GM23338 (cell line): ENCODE data around the gene PPIP5K2. TPM values are rescaled to one million over a fixed set of nuclear protein-coding genes. Genes with fewer than 3 reads are reported as not detected.

Experiments
- ATAC-seq: fragments of 200-7000 bp; cut with Tn5 transposase; 3 replicates; pipeline ENCODE4 v1.9.1; 2020
- DNase-seq: peaks from one replicate; pipeline ENCODE4 v3.0.0-alpha.2; 2015; ENCODE audit warnings: low spot score
- H2AFZ ChIP-seq: fragments of 200-600 bp; sonication (generic); 2 replicates; pipeline ENCODE4 v1.8.0; 2016; ENCODE audit warnings: antibody characterized with exemption, mild to moderate bottlenecking, moderate library complexity
- H3F3A ChIP-seq: fragments of 200-600 bp; sonication (generic); replicated peaks from 2 replicates; pipeline ENCODE4 v1.8.0; 2017; ENCODE audit warnings: antibody characterized with exemption, mixed run types, low read depth
- H3K27ac ChIP-seq: fragments of 200-600 bp; sonication (generic); 2 replicates; pipeline ENCODE4 v1.6.1; 2016; ENCODE audit warnings: low read depth
- H3K27me3 ChIP-seq: fragments of 200-600 bp; sonication (generic); 2 replicates; pipeline ENCODE4 v1.8.0; 2016; ENCODE audit warnings: mild to moderate bottlenecking, mixed run types, moderate library complexity; ENCODE audit not compliant: insufficient read depth
- H3K36me3 ChIP-seq: fragments of 200-600 bp; sonication (generic); 2 replicates; pipeline ENCODE4 v1.8.0; 2016; ENCODE audit warnings: mild to moderate bottlenecking; ENCODE audit not compliant: insufficient read depth
- H3K4me1 ChIP-seq: fragments of 200-600 bp; sonication (generic); 2 replicates; pipeline ENCODE4 v1.8.0; 2016; ENCODE audit warnings: mild to moderate bottlenecking, moderate library complexity; ENCODE audit not compliant: insufficient read depth
- H3K4me2 ChIP-seq: fragments of 200-600 bp; sonication (generic); 2 replicates; pipeline ENCODE4 v1.7.1; 2017; ENCODE audit warnings: mixed run types
- H3K4me3 ChIP-seq: fragments of 200-600 bp; sonication (generic); 2 replicates; pipeline ENCODE4 v1.6.1; 2016; ENCODE audit warnings: mixed run types
- H3K79me2 ChIP-seq: fragments of 200-600 bp; sonication (generic); replicated peaks from 2 replicates; pipeline ENCODE4 v1.8.0; 2017; ENCODE audit warnings: mild to moderate bottlenecking; ENCODE audit not compliant: insufficient read depth
- H3K9me2 ChIP-seq: fragments of 200-600 bp; sonication (generic); 2 replicates; pipeline ENCODE4 v1.8.0; 2017; ENCODE audit not compliant: insufficient read depth
- H4K20me1 ChIP-seq: fragments of 200-600 bp; sonication (generic); replicated peaks from 2 replicates; pipeline ENCODE4 v1.8.0; 2017; ENCODE audit warnings: mild to moderate bottlenecking; ENCODE audit not compliant: insufficient read depth
- H3K27ac Mint-ChIP-seq: 2 replicates; pipeline ENCODE4 v1.8.0; 2020; ENCODE audit warnings: inconsistent platforms, mild to moderate bottlenecking, moderate library complexity, mixed read lengths
- H3K27me3 Mint-ChIP-seq: 3 replicates; pipeline ENCODE4 v1.8.0; 2022; ENCODE audit warnings: low read depth, mild to moderate bottlenecking, moderate library complexity, mixed read lengths, inconsistent platforms; ENCODE audit not compliant: insufficient read depth, poor library complexity
- H3K36me3 Mint-ChIP-seq: 3 replicates; pipeline ENCODE4 v1.8.0; 2021; ENCODE audit warnings: low read depth, mild to moderate bottlenecking, inconsistent platforms, moderate library complexity, mixed read lengths
- H3K4me1 Mint-ChIP-seq: 3 replicates; pipeline ENCODE4 v1.8.0; 2020; ENCODE audit warnings: mild to moderate bottlenecking, inconsistent platforms, mixed read lengths
- H3K4me3 Mint-ChIP-seq: 3 replicates; pipeline ENCODE4 v1.8.0; 2021; ENCODE audit warnings: moderate library complexity, mild to moderate bottlenecking, inconsistent platforms, mixed read lengths
- H3K9me3 Mint-ChIP-seq: 3 replicates; pipeline ENCODE4 v1.8.0; 2020; ENCODE audit warnings: moderate library complexity, mild to moderate bottlenecking, inconsistent platforms, mixed read lengths
- ETS1 ChIP-seq: IDR thresholded peaks from 2 replicates; pipeline ENCODE4 v1.6.1; 2016; ENCODE audit warnings: antibody characterized with exemption
- EZH2 ChIP-seq: fragments of 200-600 bp; sonication (generic); IDR thresholded peaks from one replicate; pipeline ENCODE4 v1.8.0; 2017; ENCODE audit warnings: antibody characterized with exemption, mild to moderate bottlenecking, low read depth; ENCODE audit not compliant: unreplicated experiment
- EZH2phosphoT487 ChIP-seq: fragments of 200-600 bp; sonication (generic); IDR thresholded peaks from one replicate; pipeline ENCODE4 v1.8.1; 2018; ENCODE audit warnings: antibody characterized with exemption; ENCODE audit not compliant: unreplicated experiment
- JUNB ChIP-seq: IDR thresholded peaks from one replicate; pipeline ENCODE4 v1.6.1; 2016; ENCODE audit warnings: antibody characterized with exemption; ENCODE audit not compliant: unreplicated experiment
- NANOG ChIP-seq: IDR thresholded peaks from 2 replicates; pipeline ENCODE4 v1.6.1; 2016; ENCODE audit warnings: antibody characterized with exemption, borderline replicate concordance
- REST ChIP-seq: IDR thresholded peaks from one replicate; pipeline ENCODE4 v1.6.1; 2018; ENCODE audit warnings: antibody characterized with exemption; ENCODE audit not compliant: unreplicated experiment
- STAT1 ChIP-seq: IDR thresholded peaks from one replicate; pipeline ENCODE4 v1.6.1; 2016; ENCODE audit warnings: antibody characterized with exemption; ENCODE audit not compliant: unreplicated experiment
- ZNF331 ChIP-seq: fragments of 250-450 bp; sonication (Bioruptor Pico); IDR thresholded peaks from 2 replicates; pipeline ENCODE4 v1.5.0; 2020; ENCODE audit warnings: low read depth, mild to moderate bottlenecking, moderate library complexity
- polyA plus RNA-seq: library from polyadenylated mRNA; unstranded; fragments of >200 nt; fragmentation: Nextera tagmentation; extraction: Ambion mirVana; gene quantifications from 2 replicates; pipeline ENCODE4 v1.2.1, GENCODE V29; 2016
- total RNA-seq: library from RNA; depleted of rRNA; stranded (reverse); fragments of >200 nt; shearing (Covaris generic); gene quantifications from 2 replicates; pipeline ENCODE4 v1.2.3, GENCODE V29; 2014
- TF ChIP-seq, protein P1 (sequence below), 2 experiments: fragments of 200-600 bp in 1 of 2; sonication (generic) in 1 of 2; conservative IDR thresholded peaks; 2 replicates each; pipeline versions ENCODE4 v1.5.1 to v1.6.1; 2016 to 2017; ENCODE audit warnings: antibody characterized with exemption in 2 of 2, low read depth in 2 of 2, mild to moderate bottlenecking in 2 of 2, moderate library complexity in 1 of 2

Gene PPIP5K2
- total and polyA plus RNA-seq, 2 experiments from 2014 or later: 41.7 to 45.4 TPM

DNA sequence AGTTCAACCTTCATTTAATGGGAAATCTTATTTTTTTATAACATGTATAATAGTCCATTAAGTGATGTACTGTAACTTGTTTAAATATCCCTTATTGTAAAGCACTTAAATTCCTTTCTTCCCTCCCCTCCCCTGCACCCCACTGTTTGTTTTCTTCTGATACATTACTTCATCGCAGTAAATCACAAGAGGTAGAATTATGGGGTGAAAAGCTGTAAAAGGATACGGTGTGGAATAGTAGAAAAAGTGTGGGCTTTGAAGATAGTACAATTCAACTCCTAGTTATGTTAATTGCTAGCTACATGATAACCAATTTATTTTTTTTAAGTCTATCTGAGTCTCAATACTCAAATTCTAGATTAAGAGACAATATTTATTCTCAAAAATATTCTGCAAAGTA lies 96.6 kb downstream of the PPIP5K2 start (continued):
- TF ChIP-seq EZH2phosphoT487 (no peak), ZNF331 (CRISPR knock-in tag) (no peak), REST (no peak), ETS1 (no peak), STAT1 (no peak), EZH2 (no peak), NANOG (no peak), JUNB (no peak)

- Mint-ChIP-seq H3K4me3 (no peak overlapping the region), H3K27ac (no peak overlapping the region), H3K36me3 (no peaks in the 10 kb centered on the region), H3K4me1 (peaks cover 6% of the 10 kb centered on the region; the same call in 2 of the 3 replicates), H3K9me3 (peaks cover 3% of the 10 kb centered on the region; the same call in 1 of the 3 replicates), H3K27me3 (no peaks in the 10 kb centered on the region)
- H3K27me3 ChIP-seq: no peaks in the 10 kb centered on the region
- TF ChIP-seq, protein P1, sequence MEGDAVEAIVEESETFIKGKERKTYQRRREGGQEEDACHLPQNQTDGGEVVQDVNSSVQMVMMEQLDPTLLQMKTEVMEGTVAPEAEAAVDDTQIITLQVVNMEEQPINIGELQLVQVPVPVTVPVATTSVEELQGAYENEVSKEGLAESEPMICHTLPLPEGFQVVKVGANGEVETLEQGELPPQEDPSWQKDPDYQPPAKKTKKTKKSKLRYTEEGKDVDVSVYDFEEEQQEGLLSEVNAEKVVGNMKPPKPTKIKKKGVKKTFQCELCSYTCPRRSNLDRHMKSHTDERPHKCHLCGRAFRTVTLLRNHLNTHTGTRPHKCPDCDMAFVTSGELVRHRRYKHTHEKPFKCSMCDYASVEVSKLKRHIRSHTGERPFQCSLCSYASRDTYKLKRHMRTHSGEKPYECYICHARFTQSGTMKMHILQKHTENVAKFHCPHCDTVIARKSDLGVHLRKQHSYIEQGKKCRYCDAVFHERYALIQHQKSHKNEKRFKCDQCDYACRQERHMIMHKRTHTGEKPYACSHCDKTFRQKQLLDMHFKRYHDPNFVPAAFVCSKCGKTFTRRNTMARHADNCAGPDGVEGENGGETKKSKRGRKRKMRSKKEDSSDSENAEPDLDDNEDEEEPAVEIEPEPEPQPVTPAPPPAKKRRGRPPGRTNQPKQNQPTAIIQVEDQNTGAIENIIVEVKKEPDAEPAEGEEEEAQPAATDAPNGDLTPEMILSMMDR (conservative IDR thresholded peaks at IDR 0.05; ENCODE audit: low read depth in 2 of 2): no peak
- no peak overlapping the region for H3K4me3 ChIP-seq
- no peaks in the 10 kb centered on the region for H4K20me1 ChIP-seq
- H3F3A ChIP-seq: no peaks in the 10 kb centered on the region
- H3K4me1 ChIP-seq: peaks cover 4% of the 10 kb centered on the region; the same call in 1 of the 2 replicates
- H3K79me2 ChIP-seq: no peaks in the 10 kb centered on the region
- H3K27ac ChIP-seq: no peak overlapping the region
- no peak overlapping the region for H3K4me2 ChIP-seq
- no peak for DNase-seq
- H2AFZ ChIP-seq: no peak overlapping the region
- H3K9me2 ChIP-seq: no peaks in the 10 kb centered on the region
- no peak for ATAC-seq
- H3K36me3 ChIP-seq: no peaks in the 10 kb centered on the region
Observed at GRCh38 chr5:103217101-103217500, 97.0 kb downstream of the PPIP5K2 start.
